Gastroesophageal sphincter (tissue), 4 donors: Measurements from ENCODE around the gene EPB41L4A. TPM values are rescaled to one million over a fixed set of nuclear protein-coding genes. Genes with fewer than 3 reads are reported as not detected.

Experiments
- ATAC-seq: fragments of 150-250 bp; one replicate; pipeline ENCODE4 v1.9.1; 2016; ENCODE audit warnings: mild to moderate bottlenecking, moderate library complexity
- H3K27ac ChIP-seq, 4 donors: fragments of 200-600 bp; sonication (generic) in 3 of 4; 1 replicate in 3 of 4; 2 replicates in 1 of 4; pipeline ENCODE4 v1.5.1; 2016 to 2019
- H3K27me3 ChIP-seq: fragments of 200-600 bp; sonication (generic); one replicate; pipeline ENCODE4 v1.5.1; 2019
- H3K36me3 ChIP-seq, 2 donors: fragments of 200-600 bp; sonication (generic); one replicate each; pipeline ENCODE4 v1.5.1; 2019; ENCODE audit warnings: control low read depth in 1 of 2
- H3K4me1 ChIP-seq, 3 donors: fragments of 200-600 bp; sonication (generic); 1 replicate in 2 of 3; 2 replicates in 1 of 3; pipeline ENCODE4 v1.5.1; 2016 to 2019; ENCODE audit warnings: control low read depth in 2 of 3
- H3K4me3 ChIP-seq, 2 donors: fragments of 200-600 bp; sonication (generic); one replicate each; pipeline ENCODE4 v1.5.1; 2019; ENCODE audit warnings: mild to moderate bottlenecking in 1 of 2, moderate library complexity in 1 of 2
- H3K9me3 ChIP-seq, 3 donors: fragments of 200-600 bp; sonication (generic); one replicate each; pipeline ENCODE4 v1.5.1; 2017 to 2019; ENCODE audit warnings: control low read depth in 2 of 3
- CTCF ChIP-seq, 4 experiments: fragments of 200-600 bp in 2 of 4; fragments of 450-650 bp in 2 of 4; sonication (generic) in 1 of 4; IDR thresholded peaks; one replicate each; pipeline ENCODE4 v1.5.1; 2017 to 2019; ENCODE audit warnings: antibody characterized with exemption in 4 of 4, mild to moderate bottlenecking in 2 of 4, moderate library complexity in 2 of 4
- EP300 ChIP-seq: sonication (generic); formaldehyde crosslinking; IDR thresholded peaks from one replicate; pipeline ENCODE4 v1.6.1; 2017; ENCODE audit warnings: antibody characterized with exemption, mild to moderate bottlenecking
- POLR2A ChIP-seq, 2 donors: fragments of 450-650 bp; IDR thresholded peaks; one replicate each; pipeline ENCODE4 v1.6.1; 2017; ENCODE audit warnings: antibody characterized with exemption in 2 of 2, mild to moderate bottlenecking in 2 of 2, moderate library complexity in 1 of 2
- POLR2AphosphoS5 ChIP-seq: sonication (generic); formaldehyde crosslinking; IDR thresholded peaks from one replicate; pipeline ENCODE4 v1.6.1; 2017; ENCODE audit warnings: antibody characterized with exemption
- WGBS, 2 donors: methylation state at CpG; one replicate each; pipeline ENCODE4 v1.1.5; 2018; ENCODE audit warnings: low coverage in 1 of 2; 5-methylcytosine and 5-hydroxymethylcytosine counted together
- total RNA-seq, 4 donors: library from RNA; depleted of rRNA; stranded (reverse); fragments of >200 nt; gene quantifications; one replicate each; pipeline ENCODE4 v1.1.0, GENCODE V29; 2016

The EPB41L4A gene
- total RNA-seq, 4 donors from 2014 or later, result 4.3 to 28.7 (median 12.6) TPM

GRCh38 chr5:112276991-112277390, 142.1 kb downstream of the EPB41L4A start:
- H3K4me3 ChIP-seq, result no peak overlapping the region
- H3K9me3 ChIP-seq, result no peaks in the 10 kb centered on the region
- H3K4me1 ChIP-seq, result no peaks in the 10 kb centered on the region
- H3K36me3 ChIP-seq, result no peaks in the 10 kb centered on the region
- 84 to 92% methylated on average over 2 to 3 of the region's 4 CpGs for WGBS, 2 donors
- no peak for ATAC-seq
- no peaks in the 10 kb centered on the region for H3K27me3 ChIP-seq
- H3K27ac ChIP-seq, result no peak overlapping the region
- no peak for TF ChIP-seq POLR2A (IDR thresholded peaks at IDR 0.05)
- TF ChIP-seq CTCF (IDR thresholded peaks at IDR 0.05), result no peak
- no peak for TF ChIP-seq EP300
- no peak for TF ChIP-seq POLR2AphosphoS5

- no peaks in the 10 kb centered on the region for H3K9me3 ChIP-seq
- no peak overlapping the region for H3K27ac ChIP-seq
- 79 to 100% methylated on average over 1 of the region's 1 CpG for WGBS, 2 donors
- H3K36me3 ChIP-seq, result no peaks in the 10 kb centered on the region
- H3K4me3 ChIP-seq, result no peak overlapping the region
- no peaks in the 10 kb centered on the region for H3K4me1 ChIP-seq
- no peaks in the 10 kb centered on the region for H3K27me3 ChIP-seq
- TF ChIP-seq EP300 (no peak), POLR2A (IDR thresholded peaks at IDR 0.05) (no peak), CTCF (IDR thresholded peaks at IDR 0.05) (no peak), POLR2AphosphoS5 (no peak)
- ATAC-seq, result no peak
Measured at GRCh38 chr5:112275671-112276070, 143.4 kb downstream of the EPB41L4A start.

- 72 to 75% methylated on average over 4 of the region's 4 CpGs for WGBS, 2 donors
- no peak for ATAC-seq
- TF ChIP-seq POLR2AphosphoS5 (no peak), EP300 (no peak), CTCF (IDR thresholded peaks at IDR 0.05) (no peak), POLR2A (IDR thresholded peaks at IDR 0.05) (no peak)
- H3K9me3 ChIP-seq, result no peaks in the 10 kb centered on the region
- H3K4me3 ChIP-seq, result no peak overlapping the region
- H3K27me3 ChIP-seq, result no peaks in the 10 kb centered on the region
- no peak overlapping the region for H3K27ac ChIP-seq
- H3K4me1 ChIP-seq, result no peaks in the 10 kb centered on the region
- H3K36me3 ChIP-seq, result no peaks in the 10 kb centered on the region
Measured at GRCh38 chr5:112270299-112271293, 148.5 kb downstream of the EPB41L4A start.

GRCh38 chr5:112267231-112267630, 151.8 kb downstream of the EPB41L4A start:
- no peak overlapping the region for H3K4me3 ChIP-seq
- no peaks in the 10 kb centered on the region for H3K27me3 ChIP-seq
- no peak for TF ChIP-seq POLR2AphosphoS5
- TF ChIP-seq POLR2A (IDR thresholded peaks at IDR 0.05), result no peak
- no peak for TF ChIP-seq EP300
- no peak for TF ChIP-seq CTCF (IDR thresholded peaks at IDR 0.05)
- H3K4me1 ChIP-seq, result no peaks in the 10 kb centered on the region
- no peaks in the 10 kb centered on the region for H3K9me3 ChIP-seq
- 81 to 83% methylated on average over 4 of the region's 4 CpGs for WGBS, 2 donors
- no peak for ATAC-seq
- no peak overlapping the region for H3K27ac ChIP-seq
- H3K36me3 ChIP-seq, result peaks cover 0 to 3% of the 10 kb centered on the region in 2 donors

GRCh38 chr5:112264666-112265065, 154.4 kb downstream of the EPB41L4A start:
- Histone ChIP-seq H3K27ac (no peak overlapping the region), H3K36me3 (peaks cover 0 to 7% of the 10 kb centered on the region in 2 donors), H3K4me3 (no peak overlapping the region), H3K4me1 (no peaks in the 10 kb centered on the region), H3K27me3 (no peaks in the 10 kb centered on the region), H3K9me3 (no peaks in the 10 kb centered on the region)
- 82 to 97% methylated on average over 3 of the region's 3 CpGs for WGBS, 2 donors
- no peak for ATAC-seq
- no peak for TF ChIP-seq POLR2A (IDR thresholded peaks at IDR 0.05)
- TF ChIP-seq POLR2AphosphoS5, result no peak
